Neural progenitor cell (in vitro differentiated cells): ENCODE data around the gene CLEC11A. TPM values are rescaled to one million over a fixed set of nuclear protein-coding genes. Genes with fewer than 3 reads are reported as not detected.
"Not testable (repeated sequence)": the region's sequence is repeated elsewhere in the genome, so short reads cannot be mapped to it uniquely, and the experiment has no call there.

Experiments
- DNase-seq: peaks from one replicate; pipeline ENCODE4 v3.0.0-alpha.2; 2016; ENCODE audit warnings: low spot score
- H2AFZ ChIP-seq: fragments of 200-600 bp; sonication (generic); replicated peaks from 2 replicates; pipeline ENCODE4 v1.6.1; 2016; ENCODE audit warnings: antibody characterized with exemption
- H3F3A ChIP-seq: fragments of 200-600 bp; sonication (generic); 2 replicates; pipeline ENCODE4 v1.6.1; 2016; ENCODE audit warnings: antibody characterized with exemption, low read depth
- H3K27ac ChIP-seq: fragments of 200-600 bp; sonication (generic); 2 replicates; pipeline ENCODE4 v1.5.1; 2016; ENCODE audit warnings: mild to moderate bottlenecking
- H3K27me3 ChIP-seq: fragments of 200-600 bp; sonication (generic); 2 replicates; pipeline ENCODE4 v1.6.1; 2016; ENCODE audit warnings: mild to moderate bottlenecking, moderate library complexity
- H3K36me3 ChIP-seq: fragments of 200-600 bp; sonication (generic); 2 replicates; pipeline ENCODE4 v1.5.1; 2016
- H3K4me1 ChIP-seq: fragments of 200-600 bp; sonication (generic); 2 replicates; pipeline ENCODE4 v1.6.1; 2016; ENCODE audit warnings: mixed run types
- H3K4me2 ChIP-seq: fragments of 200-600 bp; sonication (generic); 2 replicates; pipeline ENCODE4 v1.6.1; 2016
- H3K4me3 ChIP-seq: fragments of 200-600 bp; sonication (generic); 2 replicates; pipeline ENCODE4 v1.5.1; 2016
- H3K79me2 ChIP-seq: fragments of 200-600 bp; sonication (generic); 2 replicates; pipeline ENCODE4 v1.6.1; 2016; ENCODE audit warnings: low read depth
- H3K9ac ChIP-seq: fragments of 200-600 bp; sonication (generic); 2 replicates; pipeline ENCODE4 v1.6.1; 2016
- H3K9me3 ChIP-seq: fragments of 200-600 bp; sonication (generic); 2 replicates; pipeline ENCODE4 v1.5.1; 2016; ENCODE audit warnings: low read depth
- H4K20me1 ChIP-seq: fragments of 200-600 bp; sonication (generic); 2 replicates; pipeline ENCODE4 v1.6.1; 2016; ENCODE audit warnings: low read depth
- H3K27ac Mint-ChIP-seq: 3 replicates; pipeline ENCODE4 v1.8.0; 2021; ENCODE audit warnings: mixed read lengths
- H3K27me3 Mint-ChIP-seq: 2 replicates; pipeline ENCODE4 v1.8.0; 2022; ENCODE audit warnings: low read depth, mild to moderate bottlenecking, inconsistent platforms, moderate library complexity, mixed read lengths; ENCODE audit not compliant: insufficient read depth
- H3K36me3 Mint-ChIP-seq: 3 replicates; pipeline ENCODE4 v1.8.0; 2021; ENCODE audit warnings: mixed read lengths
- H3K4me1 Mint-ChIP-seq: 3 replicates; pipeline ENCODE4 v1.8.0; 2021; ENCODE audit warnings: mixed read lengths
- H3K4me3 Mint-ChIP-seq: 3 replicates; pipeline ENCODE4 v1.8.0; 2021; ENCODE audit warnings: mild to moderate bottlenecking, moderate library complexity, mixed read lengths
- H3K9me3 Mint-ChIP-seq: 3 replicates; pipeline ENCODE4 v1.8.0; 2020; ENCODE audit warnings: mixed read lengths
- EZH2 ChIP-seq: fragments of 200-600 bp; sonication (generic); IDR thresholded peaks from 2 replicates; pipeline ENCODE4 v1.6.1; 2017; ENCODE audit warnings: antibody characterized with exemption, mild to moderate bottlenecking, moderate library complexity
- EZH2phosphoT487 ChIP-seq: fragments of 200-600 bp; sonication (generic); IDR thresholded peaks from 2 replicates; pipeline ENCODE4 v1.6.1; 2017; ENCODE audit warnings: antibody characterized with exemption
- total RNA-seq: library from RNA; depleted of rRNA; stranded (reverse); fragments of >200 nt; gene quantifications from 2 replicates; pipeline ENCODE4 v1.2.3, GENCODE V29; 2015; ENCODE audit warnings: low replicate concordance
- TF ChIP-seq, protein P1 (sequence below): fragments of 200-600 bp; sonication (generic); IDR thresholded peaks from 2 replicates; pipeline ENCODE4 v1.5.1; 2017; ENCODE audit warnings: antibody characterized with exemption, mild to moderate bottlenecking

The CLEC11A gene
- total RNA-seq, 1 donor from 2014 or later = 0.09 TPM

DNA sequence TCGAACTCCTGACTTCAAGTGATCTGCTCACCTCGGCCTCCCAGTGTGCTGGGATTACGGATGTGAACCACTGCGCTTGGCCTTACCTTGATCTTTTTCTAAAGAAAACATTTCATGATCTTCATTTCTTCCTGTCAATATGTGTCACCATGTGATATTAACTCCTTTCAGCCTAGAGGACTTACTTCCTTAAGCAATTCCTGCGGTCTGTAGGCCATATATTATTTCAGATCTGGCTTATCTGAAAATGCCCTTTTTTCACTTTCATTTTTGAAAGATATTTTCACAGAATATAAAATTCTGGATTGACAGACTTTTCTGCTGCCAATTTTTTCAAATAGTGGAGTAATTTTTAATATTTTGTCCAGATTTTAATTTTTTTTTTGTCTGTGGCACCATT is 45.1 kb downstream of the CLEC11A start:
- H2AFZ ChIP-seq = no peak overlapping the region
- H4K20me1 ChIP-seq = no peaks in the 10 kb centered on the region
- no peak for DNase-seq
- no peak overlapping the region for H3K9ac ChIP-seq
- no peak overlapping the region for H3K4me3 ChIP-seq
- Mint-ChIP-seq H3K9me3 (no peaks in the 10 kb centered on the region), H3K27ac (no peak overlapping the region), H3K4me1 (peaks cover 6% of the 10 kb centered on the region), H3K4me3 (no peak overlapping the region), H3K36me3 (no peaks in the 10 kb centered on the region), H3K27me3 (peaks cover 6% of the 10 kb centered on the region)
- no peaks in the 10 kb centered on the region for H3K4me1 ChIP-seq
- H3K27ac ChIP-seq = no peak overlapping the region
- H3K36me3 ChIP-seq = no peaks in the 10 kb centered on the region
- no peak overlapping the region for H3K4me2 ChIP-seq
- TF ChIP-seq EZH2phosphoT487 (no peak), EZH2 (no peak)
- TF ChIP-seq, protein P1, sequence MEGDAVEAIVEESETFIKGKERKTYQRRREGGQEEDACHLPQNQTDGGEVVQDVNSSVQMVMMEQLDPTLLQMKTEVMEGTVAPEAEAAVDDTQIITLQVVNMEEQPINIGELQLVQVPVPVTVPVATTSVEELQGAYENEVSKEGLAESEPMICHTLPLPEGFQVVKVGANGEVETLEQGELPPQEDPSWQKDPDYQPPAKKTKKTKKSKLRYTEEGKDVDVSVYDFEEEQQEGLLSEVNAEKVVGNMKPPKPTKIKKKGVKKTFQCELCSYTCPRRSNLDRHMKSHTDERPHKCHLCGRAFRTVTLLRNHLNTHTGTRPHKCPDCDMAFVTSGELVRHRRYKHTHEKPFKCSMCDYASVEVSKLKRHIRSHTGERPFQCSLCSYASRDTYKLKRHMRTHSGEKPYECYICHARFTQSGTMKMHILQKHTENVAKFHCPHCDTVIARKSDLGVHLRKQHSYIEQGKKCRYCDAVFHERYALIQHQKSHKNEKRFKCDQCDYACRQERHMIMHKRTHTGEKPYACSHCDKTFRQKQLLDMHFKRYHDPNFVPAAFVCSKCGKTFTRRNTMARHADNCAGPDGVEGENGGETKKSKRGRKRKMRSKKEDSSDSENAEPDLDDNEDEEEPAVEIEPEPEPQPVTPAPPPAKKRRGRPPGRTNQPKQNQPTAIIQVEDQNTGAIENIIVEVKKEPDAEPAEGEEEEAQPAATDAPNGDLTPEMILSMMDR = no peak
- no peaks in the 10 kb centered on the region for H3K9me3 ChIP-seq
- no peaks in the 10 kb centered on the region for H3K27me3 ChIP-seq
- no peaks in the 10 kb centered on the region for H3F3A ChIP-seq
- H3K79me2 ChIP-seq = no peaks in the 10 kb centered on the region

- not testable (repeated sequence) for DNase-seq, H3K4me1 Mint-ChIP-seq, H3K4me1 ChIP-seq, H2AFZ ChIP-seq, H4K20me1 ChIP-seq, H3K4me3 ChIP-seq, H3K27ac ChIP-seq, H3K36me3 ChIP-seq, H3K9me3 ChIP-seq, H3K36me3 Mint-ChIP-seq, H3K79me2 ChIP-seq, H3K4me2 ChIP-seq, H3K27ac Mint-ChIP-seq, H3K4me3 Mint-ChIP-seq, H3K9ac ChIP-seq, H3K27me3 ChIP-seq, H3K9me3 Mint-ChIP-seq, H3F3A ChIP-seq
- peaks cover 11% of the 10 kb centered on the region for H3K27me3 Mint-ChIP-seq
Observed at GRCh38 chr19:50770164-50770563, 47.0 kb downstream of the CLEC11A start, which contains the start of gene GPR32. Gene GPR32 (plus strand): TSS chr19:50770464. CDS start chr19:50770601, 137 bp downstream.

DNA sequence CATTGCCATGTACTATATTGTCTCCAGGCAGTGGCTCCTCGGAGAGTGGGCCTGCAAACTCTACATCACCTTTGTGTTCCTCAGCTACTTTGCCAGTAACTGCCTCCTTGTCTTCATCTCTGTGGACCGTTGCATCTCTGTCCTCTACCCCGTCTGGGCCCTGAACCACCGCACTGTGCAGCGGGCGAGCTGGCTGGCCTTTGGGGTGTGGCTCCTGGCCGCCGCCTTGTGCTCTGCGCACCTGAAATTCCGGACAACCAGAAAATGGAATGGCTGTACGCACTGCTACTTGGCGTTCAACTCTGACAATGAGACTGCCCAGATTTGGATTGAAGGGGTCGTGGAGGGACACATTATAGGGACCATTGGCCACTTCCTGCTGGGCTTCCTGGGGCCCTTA is 47.7 kb downstream of the CLEC11A start:
- Histone ChIP-seq H3K9me3 (no peaks in the 10 kb centered on the region), H3K4me1 (no peaks in the 10 kb centered on the region), H3F3A (no peaks in the 10 kb centered on the region), H3K9ac (no peak overlapping the region), H3K27me3 (peaks cover 16% of the 10 kb centered on the region), H4K20me1 (no peaks in the 10 kb centered on the region), H3K27ac (no peak overlapping the region), H3K4me2 (no peak overlapping the region), H3K36me3 (no peaks in the 10 kb centered on the region), H3K79me2 (no peaks in the 10 kb centered on the region), H3K4me3 (no peak overlapping the region), H2AFZ (no peak overlapping the region)
- Mint-ChIP-seq H3K4me1 (peaks cover 3% of the 10 kb centered on the region), H3K36me3 (no peaks in the 10 kb centered on the region), H3K9me3 (no peaks in the 10 kb centered on the region), H3K4me3 (no peak overlapping the region), H3K27me3 (peaks cover 14% of the 10 kb centered on the region), H3K27ac (no peak overlapping the region)
- TF ChIP-seq EZH2 = no peak
- TF ChIP-seq EZH2phosphoT487 = no peak
- TF ChIP-seq, protein P1 = no peak
- DNase-seq = no peak

DNA sequence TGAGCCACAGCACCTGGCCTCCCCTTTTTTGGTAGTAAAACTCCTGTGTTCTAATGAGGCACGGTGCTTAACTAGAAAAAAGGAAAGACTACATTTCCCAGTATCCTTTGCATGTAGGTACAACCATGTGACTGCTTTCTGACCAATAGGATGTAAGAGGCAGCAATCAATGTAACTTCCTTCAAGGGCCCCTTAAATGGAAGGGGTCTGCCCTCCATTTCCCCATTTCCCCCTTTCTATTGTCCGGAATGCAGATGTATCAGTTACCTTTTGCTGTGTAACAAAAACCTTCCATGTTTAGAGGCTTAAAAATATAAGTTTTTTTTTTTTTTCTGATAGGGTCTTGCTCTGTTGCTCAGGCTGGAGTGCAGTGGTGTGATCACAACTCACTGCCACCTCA is 49.3 kb downstream of the CLEC11A start:
- Mint-ChIP-seq H3K36me3 (no peaks in the 10 kb centered on the region), H3K27me3 (peaks cover 13% of the 10 kb centered on the region), H3K4me1 (peaks cover 3% of the 10 kb centered on the region), H3K9me3 (no peaks in the 10 kb centered on the region), H3K4me3 (no peak overlapping the region), H3K27ac (no peak overlapping the region)
- Histone ChIP-seq H3K36me3 (no peaks in the 10 kb centered on the region), H3K9me3 (no peaks in the 10 kb centered on the region), H3K4me3 (no peak overlapping the region), H3K79me2 (no peaks in the 10 kb centered on the region), H3K4me1 (no peaks in the 10 kb centered on the region), H3K27ac (no peak overlapping the region), H3K9ac (no peak overlapping the region), H4K20me1 (no peaks in the 10 kb centered on the region), H3K4me2 (no peak overlapping the region), H2AFZ (no peak overlapping the region), H3K27me3 (peaks cover 31% of the 10 kb centered on the region), H3F3A (no peaks in the 10 kb centered on the region)
- TF ChIP-seq EZH2 (no peak), EZH2phosphoT487 (no peak)
- TF ChIP-seq, protein P1 = no peak
- DNase-seq = no peak

GRCh38 chr19:50772912-50773311 is 49.7 kb downstream of the CLEC11A start:
- H3K27me3 ChIP-seq = peaks cover 36% of the 10 kb centered on the region
- not testable (repeated sequence) for H3K9me3 ChIP-seq, H3K4me3 Mint-ChIP-seq, H3K79me2 ChIP-seq, H3K4me3 ChIP-seq, H3K9me3 Mint-ChIP-seq, H3F3A ChIP-seq, H3K36me3 Mint-ChIP-seq, H2AFZ ChIP-seq, H4K20me1 ChIP-seq, H3K9ac ChIP-seq, H3K36me3 ChIP-seq, DNase-seq, H3K4me1 ChIP-seq, H3K27ac Mint-ChIP-seq, H3K4me1 Mint-ChIP-seq, H3K4me2 ChIP-seq, H3K27ac ChIP-seq
- peaks cover 13% of the 10 kb centered on the region for H3K27me3 Mint-ChIP-seq

- not testable (repeated sequence) for H3K4me1 ChIP-seq, H4K20me1 ChIP-seq, DNase-seq, H3K4me3 ChIP-seq, H3K4me3 Mint-ChIP-seq, H3K36me3 Mint-ChIP-seq, H3K9ac ChIP-seq, H3K27ac Mint-ChIP-seq, H2AFZ ChIP-seq, H3K79me2 ChIP-seq, H3K9me3 Mint-ChIP-seq, H3K36me3 ChIP-seq, H3K9me3 ChIP-seq, H3K27ac ChIP-seq, H3F3A ChIP-seq, H3K4me2 ChIP-seq
- H3K4me1 Mint-ChIP-seq = peaks cover 13% of the 10 kb centered on the region
- peaks cover 41% of the 10 kb centered on the region for H3K27me3 ChIP-seq
- peaks cover 12% of the 10 kb centered on the region for H3K27me3 Mint-ChIP-seq
Observed at GRCh38 chr19:50773454-50773853, 50.3 kb downstream of the CLEC11A start.
